ENCODE measurements around the gene RIC8B. TPM values are rescaled to one million over a fixed set of nuclear protein-coding genes. Genes with fewer than 3 reads are reported as not detected.

RIC8B gene
- total and polyA plus RNA-seq, 2 of the 8 experiments (the other 6 are each of a cell fraction or from before 2014, with no cell fraction given): 8.2 to 25.3 TPM

- Histone ChIP-seq H2BK12ac (ENCODE audit: low read depth, low read length) (no peak overlapping the region), H3K23me2 (ENCODE audit: low read depth, low read length) (no peaks in the 10 kb centered on the region), H3K27ac (ENCODE audit: low read depth, low read length) (no peak overlapping the region), H3K4ac (replicated peaks; ENCODE audit: insufficient read length, low read depth, low read length) (no peak overlapping the region), H3K56ac (replicated peaks; ENCODE audit: insufficient read length, low read depth, low read length) (no peak overlapping the region), H3K27me3 (replicated peaks in 1 of 4; ENCODE audit: control insufficient read depth in 3 of 4, extremely low read depth in 1 of 4, insufficient read depth in 3 of 4, low read length in 3 of 4) (no peaks in the 10 kb centered on the region), H3K4me1 (replicated peaks in 1 of 4; ENCODE audit: control insufficient read depth in 3 of 4, insufficient read depth in 4 of 4, low read length in 3 of 4) (peaks cover 0 to 4% (median 0%) of the 10 kb centered on the region in 4 experiments; a peak in 1 of 7 replicates), H3K14ac (ENCODE audit: insufficient read length) (no peak overlapping the region), H3K9ac (replicated peaks in 1 of 4; ENCODE audit: extremely low read depth in 1 of 4, low read depth in 3 of 4, low read length in 3 of 4) (no peak overlapping the region), H3K36me3 (ENCODE audit: control insufficient read depth in 2 of 4, insufficient read depth in 4 of 4, low read length in 3 of 4) (no peaks in the 10 kb centered on the region), H2AK5ac (ENCODE audit: low read depth, low read length) (no peak overlapping the region), H4K20me1 (replicated peaks in 1 of 2; ENCODE audit: control insufficient read depth in 1 of 2, insufficient read depth in 2 of 2, low read length in 2 of 2) (no peaks in the 10 kb centered on the region), H3K4me2 (ENCODE audit: insufficient read depth in 1 of 2, low read depth in 2 of 2, low read length in 2 of 2) (no peak overlapping the region), H3K9me3 (ENCODE audit: insufficient read depth in 2 of 2, low read depth in 1 of 2, low read length in 1 of 2) (no peaks in the 10 kb centered on the region), H3K4me3 (ENCODE audit: extremely low read depth in 1 of 4, insufficient read depth in 2 of 4, low read depth in 3 of 4, low read length in 4 of 4) (no peak overlapping the region), H2BK20ac (ENCODE audit: low read length) (no peak overlapping the region), H3K79me1 (ENCODE audit: low read depth, low read length) (no peaks in the 10 kb centered on the region), H3K23ac (ENCODE audit: insufficient read length) (no peak overlapping the region), H4K8ac (ENCODE audit: extremely low read depth, insufficient read depth, low read length) (no peak overlapping the region), H2AFZ (ENCODE audit: low read length) (no peak overlapping the region), H2BK5ac (ENCODE audit: low read depth, low read length) (no peak overlapping the region), H4K91ac (replicated peaks; ENCODE audit: insufficient read length, low read length) (no peak overlapping the region), H3K79me2 (ENCODE audit: control insufficient read depth in 1 of 2, insufficient read depth in 2 of 2, low read length in 2 of 2) (no peaks in the 10 kb centered on the region), H4K5ac (ENCODE audit: insufficient read length, low read depth, low read length) (no peak overlapping the region), H3K18ac (ENCODE audit: extremely low read depth, low read length) (no peak overlapping the region), H2BK15ac (ENCODE audit: low read length) (no peak overlapping the region), H2BK120ac (replicated peaks; ENCODE audit: low read depth, low read length) (no peak overlapping the region)
- FAIRE-seq (no peak), DNase-seq (ENCODE audit: low read depth in 1 of 2, low spot score in 2 of 2) (no peak)
- ChIA-PET POLR2A (ENCODE audit: partially characterized antibody) (no interaction called here), CTCF (ENCODE audit: partially characterized antibody) (interaction anchor here (1.5 to 2.4 kb wide), 2 partner anchors 11 to 23 kb away, joined by 3 to 8 read pairs; no protein-coding TSS in a partner anchor)
- no peak for TF ChIP-seq PHF8 (conservative IDR thresholded peaks at IDR 0.05; ENCODE audit: low read depth, low read length)
- TF ChIP-seq HDAC2 (IDR thresholded peaks at IDR 0.05; ENCODE audit: borderline replicate concordance in 1 of 2, low read depth in 2 of 2, low read length in 2 of 2): no peak
- no peak for TF ChIP-seq SP2 (IDR thresholded peaks at IDR 0.05; ENCODE audit: low read length)
- no peak for TF ChIP-seq CBX5 (IDR thresholded peaks at IDR 0.05; ENCODE audit: low read depth, low read length)
- TF ChIP-seq HDAC6 (IDR thresholded peaks at IDR 0.05; ENCODE audit: low read depth, low read length): no peak
- TF ChIP-seq GTF2F1 (IDR thresholded peaks at IDR 0.05; ENCODE audit: borderline replicate concordance, low read depth, low read length): no peak
- no peak for TF ChIP-seq POLR2A (IDR thresholded peaks at IDR 0.05; ENCODE audit: control extremely low read depth in 1 of 2, low read depth in 2 of 2, low read length in 2 of 2)
- no peak for TF ChIP-seq GABPA (IDR thresholded peaks at IDR 0.05; ENCODE audit: borderline replicate concordance, insufficient read depth, low read length)
- TF ChIP-seq SUZ12 (IDR thresholded peaks at IDR 0.05; ENCODE audit: low read length): no peak
These were observed 122.1 kb downstream of the RIC8B start for GRCh38 chr12:106896603-106897002.
